B cell (primary cell): ENCODE measurements around the gene TMEM63A. TPM values are rescaled to one million over a fixed set of nuclear protein-coding genes. Genes with fewer than 3 reads are reported as not detected.
"Not testable (repeated sequence)": the region's sequence is repeated elsewhere in the genome, so short reads cannot be mapped to it uniquely, and the experiment has no call there.

Experiments
- ATAC-seq: fragments of 200-7000 bp; cut with Tn5 transposase; one replicate; pipeline ENCODE4 v1.10.0; 2021; ENCODE audit warnings: low read depth, mild to moderate bottlenecking, moderate number of reproducible peaks, moderate library complexity
- CTCF ChIA-PET: fragments of 350-600 bp; sonication (Branson Sonifier 250); formaldehyde crosslinking; loops from one replicate; lab custom pipeline; 2021; ENCODE audit warnings: antibody characterized with exemption, inconsistent platforms; lab: Charles Lee
- POLR2A ChIA-PET: fragments of 350-600 bp; sonication (Branson Sonifier 250); formaldehyde crosslinking; loops from one replicate; lab custom pipeline; 2021; ENCODE audit warnings: antibody characterized with exemption; lab: Charles Lee
- DNase-seq: peaks from one replicate; pipeline ENCODE4 v3.0.0; 2013
- H2AFZ ChIP-seq: 2 replicates; pipeline ENCODE4 v1.6.1; 2012; ENCODE audit warnings: mild to moderate bottlenecking, low read depth, low read length; ENCODE audit not compliant: insufficient read depth, poor library complexity, severe bottlenecking
- H3K27ac ChIP-seq, 2 donors: 1 replicate in 1 of 2; 2 replicates in 1 of 2; pipeline ENCODE4 v1.5.1; 2012 to 2013; ENCODE audit warnings: low read length in 2 of 2, mild to moderate bottlenecking in 2 of 2, moderate library complexity in 1 of 2
- H3K27me3 ChIP-seq, 4 experiments: fragments of 200-600 bp in 1 of 4; sonication (generic) in 1 of 4; replicated peaks in 1 of 4; 1 replicate in 2 of 4; 2 replicates in 2 of 4; pipeline versions ENCODE4 v1.6.1 to v1.7.0; 2013 to 2016; ENCODE audit warnings: low read length in 3 of 4, mild to moderate bottlenecking in 2 of 4, mixed read lengths in 1 of 4, moderate library complexity in 1 of 4; ENCODE audit not compliant: insufficient read depth in 4 of 4, control insufficient read depth in 3 of 4; ENCODE audit errors: control extremely low read depth in 1 of 4
- H3K36me3 ChIP-seq, 2 experiments: replicated peaks in 1 of 2; 1 replicate in 1 of 2; 2 replicates in 1 of 2; pipeline versions ENCODE4 v1.6.1 to v1.7.1; 2013; ENCODE audit warnings: low read length in 1 of 2; ENCODE audit not compliant: insufficient read depth in 2 of 2, control insufficient read depth in 1 of 2; ENCODE audit errors: control extremely low read depth in 1 of 2, extremely low read depth in 1 of 2
- H3K4me1 ChIP-seq, 2 donors: fragments of 200-600 bp in 1 of 2; sonication (generic) in 1 of 2; 1 replicate in 1 of 2; 2 replicates in 1 of 2; pipeline versions ENCODE4 v1.5.1 to v1.6.1; 2013 to 2017; ENCODE audit warnings: low read length in 2 of 2; ENCODE audit not compliant: control insufficient read depth in 2 of 2, insufficient read depth in 2 of 2
- H3K4me2 ChIP-seq: replicated peaks from 2 replicates; pipeline ENCODE3; 2012; ENCODE audit warnings: mild to moderate bottlenecking, low read depth, low read length; ENCODE audit not compliant: poor library complexity, severe bottlenecking
- H3K4me3 ChIP-seq, 5 experiments: fragments of 200-600 bp in 1 of 5; sonication (generic) in 1 of 5; 1 replicate in 3 of 5; 2 replicates in 2 of 5; pipeline versions ENCODE4 v1.5.1 to v1.7.0; 2011 to 2016; ENCODE audit warnings: low read length in 4 of 5, mild to moderate bottlenecking in 4 of 5, low read depth in 2 of 5, control low read depth in 1 of 5, moderate library complexity in 1 of 5; ENCODE audit not compliant: insufficient read depth in 1 of 5; ENCODE audit errors: control extremely low read depth in 1 of 5, extremely low read depth in 1 of 5
- H3K79me2 ChIP-seq: fragments of 200-600 bp; sonication (generic); one replicate; pipeline ENCODE4 v1.6.0; 2016; ENCODE audit warnings: low read length; ENCODE audit not compliant: control insufficient read depth, insufficient read depth
- H3K9ac ChIP-seq: fragments of 200-600 bp; sonication (generic); 2 replicates; pipeline ENCODE4 v1.6.1; 2017; ENCODE audit warnings: mild to moderate bottlenecking, low read length, moderate library complexity
- H3K9me3 ChIP-seq, 3 donors: one replicate each; pipeline versions ENCODE4 v1.6.1 to v1.7.1; 2013; ENCODE audit warnings: low read length in 2 of 3; ENCODE audit not compliant: control insufficient read depth in 2 of 3, insufficient read depth in 1 of 3; ENCODE audit errors: control extremely low read depth in 1 of 3
- H4K20me1 ChIP-seq: 2 replicates; pipeline ENCODE4 v1.6.0; 2012; ENCODE audit warnings: mild to moderate bottlenecking, low read length; ENCODE audit not compliant: insufficient read depth, control insufficient read depth, poor library complexity, severe bottlenecking
- H3K27ac Mint-ChIP-seq: one replicate; pipeline ENCODE4 v1.8.0; 2021; ENCODE audit warnings: mixed read lengths
- H3K27me3 Mint-ChIP-seq: one replicate; pipeline ENCODE4 v1.8.0; 2021; ENCODE audit warnings: mixed read lengths
- H3K4me1 Mint-ChIP-seq: one replicate; pipeline ENCODE4 v1.8.0; 2021; ENCODE audit warnings: mixed read lengths
- H3K4me3 Mint-ChIP-seq: one replicate; pipeline ENCODE4 v1.8.0; 2021; ENCODE audit warnings: mixed read lengths
- H3K9me3 Mint-ChIP-seq: one replicate; pipeline ENCODE4 v1.8.0; 2022; ENCODE audit warnings: mixed read lengths; ENCODE audit not compliant: insufficient read depth
- EZH2 ChIP-seq: IDR thresholded peaks from 2 replicates; pipeline ENCODE4 v1.6.1; 2012; ENCODE audit warnings: borderline replicate concordance, low read depth, mild to moderate bottlenecking, moderate library complexity, low read length; ENCODE audit not compliant: insufficient read depth, poor library complexity, severe bottlenecking
- WGBS: methylation state at CpG from one replicate; pipeline ENCODE4 v1.1.5; 2013; ENCODE audit warnings: missing lambda C conversion rate; ENCODE audit not compliant: insufficient coverage; 5-methylcytosine and 5-hydroxymethylcytosine counted together
- intact Hi-C: fragments of 100-400 bp; cut with micrococcal nuclease; formaldehyde crosslinking; loops from one replicate; pipeline ENCODE4 v1.10.0; 2022
- polyA plus RNA-seq: library from polyadenylated mRNA; depleted of rRNA; stranded (reverse); fragments of >200 nt; gene quantifications from 2 replicates; pipeline ENCODE4 v1.2.3, GENCODE V29; 2012
- total RNA-seq, 2 donors: library from RNA; stranded (reverse); fragments of 120-200 nt in 1 of 2; gene quantifications; 1 replicate in 1 of 2; 2 replicates in 1 of 2; pipeline versions ENCODE4 v1.2.3 to v1.2.4, GENCODE V29; 2013 to 2022
- TF ChIP-seq, protein P1 (sequence below): fragments of 200-600 bp; IDR thresholded peaks from one replicate; pipeline ENCODE4 v1.8.0; 2022; ENCODE audit warnings: antibody characterized with exemption, mild to moderate bottlenecking

Gene TMEM63A
- total and polyA plus RNA-seq, 2 donors (not counting 1 experiment from before 2014, with no cell fraction given), result 209 to 238 TPM

DNA sequence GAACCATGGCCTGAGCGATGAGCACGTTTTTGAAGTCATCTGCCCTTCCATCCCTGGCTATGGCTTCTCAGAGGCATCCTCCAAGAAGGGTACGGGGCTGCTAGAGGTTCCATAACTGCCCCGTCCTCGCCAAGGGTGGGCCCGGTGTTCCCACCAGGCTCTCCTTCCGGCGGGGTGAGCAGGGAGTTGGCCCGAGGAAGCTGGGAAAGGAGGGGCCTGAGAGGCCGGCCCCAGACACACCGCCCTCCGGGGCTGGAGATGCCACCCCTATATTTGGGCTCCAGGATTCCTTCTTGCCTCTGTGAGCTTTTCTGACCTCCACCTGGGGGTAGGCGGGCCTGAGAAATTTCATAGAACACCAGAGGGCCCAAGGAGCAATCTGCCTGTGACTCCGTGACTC lies 43.4 kb downstream of the TMEM63A start:
- H2AFZ ChIP-seq, result no peak overlapping the region
- no peak overlapping the region for H3K4me3 ChIP-seq
- 96% methylated on average over 14 of the region's 14 CpGs for WGBS
- H3K79me2 ChIP-seq, result no peaks in the 10 kb centered on the region
- no peaks in the 10 kb centered on the region for H3K9me3 Mint-ChIP-seq
- no peaks in the 10 kb centered on the region for H3K27me3 Mint-ChIP-seq
- TF ChIP-seq, protein P1, sequence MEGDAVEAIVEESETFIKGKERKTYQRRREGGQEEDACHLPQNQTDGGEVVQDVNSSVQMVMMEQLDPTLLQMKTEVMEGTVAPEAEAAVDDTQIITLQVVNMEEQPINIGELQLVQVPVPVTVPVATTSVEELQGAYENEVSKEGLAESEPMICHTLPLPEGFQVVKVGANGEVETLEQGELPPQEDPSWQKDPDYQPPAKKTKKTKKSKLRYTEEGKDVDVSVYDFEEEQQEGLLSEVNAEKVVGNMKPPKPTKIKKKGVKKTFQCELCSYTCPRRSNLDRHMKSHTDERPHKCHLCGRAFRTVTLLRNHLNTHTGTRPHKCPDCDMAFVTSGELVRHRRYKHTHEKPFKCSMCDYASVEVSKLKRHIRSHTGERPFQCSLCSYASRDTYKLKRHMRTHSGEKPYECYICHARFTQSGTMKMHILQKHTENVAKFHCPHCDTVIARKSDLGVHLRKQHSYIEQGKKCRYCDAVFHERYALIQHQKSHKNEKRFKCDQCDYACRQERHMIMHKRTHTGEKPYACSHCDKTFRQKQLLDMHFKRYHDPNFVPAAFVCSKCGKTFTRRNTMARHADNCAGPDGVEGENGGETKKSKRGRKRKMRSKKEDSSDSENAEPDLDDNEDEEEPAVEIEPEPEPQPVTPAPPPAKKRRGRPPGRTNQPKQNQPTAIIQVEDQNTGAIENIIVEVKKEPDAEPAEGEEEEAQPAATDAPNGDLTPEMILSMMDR, result no peak
- TF ChIP-seq EZH2, result no peak
- H3K27ac Mint-ChIP-seq, result no peak overlapping the region
- POLR2A ChIA-PET, result no interaction called here
- H3K4me1 Mint-ChIP-seq, result no peaks in the 10 kb centered on the region
- H3K27me3 ChIP-seq, result no peaks in the 10 kb centered on the region
- DNase-seq, result no peak
- H3K9ac ChIP-seq, result no peak overlapping the region
- no peaks in the 10 kb centered on the region for H3K4me1 ChIP-seq
- H3K9me3 ChIP-seq, result no peaks in the 10 kb centered on the region
- no peak for ATAC-seq
- H3K4me3 Mint-ChIP-seq, result no peak overlapping the region
- no peak overlapping the region for H3K27ac ChIP-seq
- no peak overlapping the region for H3K4me2 ChIP-seq
- CTCF ChIA-PET, result no interaction called here
- H3K36me3 ChIP-seq, result no peaks in the 10 kb centered on the region
- intact Hi-C loops, result no loop called here
- no peaks in the 10 kb centered on the region for H4K20me1 ChIP-seq

GRCh38 chr1:225836296-225836695 lies 45.9 kb downstream of the TMEM63A start:
- H3K4me1 ChIP-seq, CTCF ChIA-PET, H4K20me1 ChIP-seq, H3K27me3 Mint-ChIP-seq, H3K4me1 Mint-ChIP-seq, H3K4me2 ChIP-seq, H3K4me3 ChIP-seq, H3K9ac ChIP-seq, DNase-seq, H3K79me2 ChIP-seq, POLR2A ChIA-PET, H3K27ac Mint-ChIP-seq, H3K27ac ChIP-seq, H3K9me3 Mint-ChIP-seq, H3K9me3 ChIP-seq, H3K27me3 ChIP-seq, H2AFZ ChIP-seq, H3K4me3 Mint-ChIP-seq, ATAC-seq, H3K36me3 ChIP-seq, intact Hi-C loops: not testable (repeated sequence)
- 100% methylated on average over 3 of the region's 4 CpGs for WGBS
